Measurements from ENCODE around the gene CCDC70.

Gene CCDC70

GRCh38 chr13:51831519-51831918 is 30.2 kb upstream of the CCDC70 start:
- DNase-seq: no peak

GRCh38 chr13:51832471-51833152 is 29.2 kb upstream of the CCDC70 start:
- DNase-seq: peak; percentile 55 to 61

DNA sequence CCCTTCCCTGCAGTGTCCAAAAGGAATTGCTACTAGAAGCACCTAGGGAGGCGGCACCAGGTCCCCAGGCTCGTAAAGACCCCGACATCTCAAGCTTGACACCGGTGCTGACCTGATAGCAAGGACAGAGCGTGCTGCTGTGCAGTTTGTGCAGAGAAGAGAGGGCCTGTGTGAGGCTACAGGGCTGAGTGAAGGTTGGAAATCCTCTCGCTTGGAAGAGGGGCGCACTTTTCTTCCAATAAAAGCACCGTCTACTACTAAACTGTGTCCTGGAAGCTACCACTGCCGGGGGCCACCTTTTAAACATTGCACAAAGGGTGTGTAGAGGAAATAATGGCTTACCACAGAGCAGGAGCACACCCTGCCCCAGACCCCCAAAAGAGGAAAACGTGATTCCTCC is 27.8 kb upstream of the CCDC70 start:
- DNase-seq: no peak

DNA sequence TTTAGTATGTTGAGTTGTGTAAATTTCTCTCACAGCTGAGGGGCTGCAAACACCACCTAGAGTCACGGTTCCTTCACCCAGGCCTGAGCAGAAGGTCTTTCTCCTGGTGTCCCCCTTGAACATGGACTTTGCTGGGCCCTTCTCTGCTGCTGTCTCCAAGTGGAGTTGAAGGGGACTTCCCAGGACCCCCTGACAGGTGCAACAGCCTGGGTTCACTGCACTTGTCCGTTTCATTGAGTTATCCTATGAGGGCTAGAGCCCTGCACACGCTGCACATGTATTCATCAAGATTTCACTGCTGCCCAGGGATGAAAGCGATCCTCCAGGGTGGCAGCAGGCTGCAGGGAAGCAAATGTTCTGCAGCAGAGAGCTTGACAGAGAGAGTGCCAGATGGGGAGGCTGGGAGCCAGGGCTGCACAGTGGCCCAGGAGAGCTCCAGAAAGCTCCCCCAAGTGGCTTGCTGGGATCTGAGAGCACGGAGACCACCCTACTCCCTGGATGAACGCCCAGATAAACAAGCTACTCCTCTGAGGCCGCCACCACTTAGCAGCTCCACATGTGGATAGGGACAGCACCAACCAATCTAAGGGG is 27.1 kb upstream of the CCDC70 start:
- no peak for DNase-seq

DNA sequence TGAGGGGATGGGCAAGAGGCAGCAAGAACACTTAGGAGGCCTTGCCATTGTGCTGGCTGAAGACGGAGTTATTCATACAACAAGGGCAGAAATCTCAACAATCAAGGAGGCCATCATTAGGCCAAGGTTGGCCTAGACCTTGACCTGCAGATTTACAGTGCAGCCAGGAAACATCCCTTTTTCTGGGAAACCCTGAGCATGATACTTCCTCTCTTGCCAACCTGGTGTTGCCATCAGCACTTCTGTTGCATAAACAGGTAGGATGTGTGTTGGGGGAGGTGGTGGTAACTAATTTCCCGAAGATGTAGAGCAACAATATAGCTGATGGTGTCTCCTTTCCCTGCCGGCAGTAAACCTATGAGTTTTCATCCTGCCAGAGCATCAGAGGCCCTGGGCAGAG is 24.8 kb upstream of the CCDC70 start:
- DNase-seq: no peak

DNA sequence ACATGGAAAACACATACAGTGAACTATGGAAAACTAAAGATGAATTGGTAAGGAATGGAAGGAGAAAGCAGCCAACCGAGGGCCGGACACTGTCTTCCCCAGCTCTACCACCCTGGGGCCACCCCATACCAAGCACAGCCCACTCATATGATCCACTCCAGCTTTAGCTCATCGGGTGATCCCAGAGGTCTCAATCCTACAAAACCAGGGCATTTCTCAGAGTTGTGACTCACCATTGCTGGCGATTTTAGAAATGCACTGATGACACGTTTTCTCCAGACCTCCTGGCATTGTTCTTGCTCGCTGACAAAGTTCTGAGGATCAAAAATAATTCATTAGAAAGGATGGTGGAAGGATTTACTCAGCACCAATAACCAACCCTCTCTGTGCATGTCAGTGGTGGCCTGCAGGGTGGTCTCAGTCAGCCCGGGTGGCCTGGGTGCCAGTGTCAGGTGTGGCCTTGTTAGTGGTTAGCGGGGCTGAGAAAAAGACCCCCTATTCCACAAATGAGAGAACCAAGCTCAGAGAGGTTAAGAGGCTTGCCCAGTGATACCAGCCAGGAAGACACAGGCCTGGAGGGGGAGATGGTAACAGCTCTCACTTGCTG is 23.4 kb upstream of the CCDC70 start:
- no peak for DNase-seq

DNA sequence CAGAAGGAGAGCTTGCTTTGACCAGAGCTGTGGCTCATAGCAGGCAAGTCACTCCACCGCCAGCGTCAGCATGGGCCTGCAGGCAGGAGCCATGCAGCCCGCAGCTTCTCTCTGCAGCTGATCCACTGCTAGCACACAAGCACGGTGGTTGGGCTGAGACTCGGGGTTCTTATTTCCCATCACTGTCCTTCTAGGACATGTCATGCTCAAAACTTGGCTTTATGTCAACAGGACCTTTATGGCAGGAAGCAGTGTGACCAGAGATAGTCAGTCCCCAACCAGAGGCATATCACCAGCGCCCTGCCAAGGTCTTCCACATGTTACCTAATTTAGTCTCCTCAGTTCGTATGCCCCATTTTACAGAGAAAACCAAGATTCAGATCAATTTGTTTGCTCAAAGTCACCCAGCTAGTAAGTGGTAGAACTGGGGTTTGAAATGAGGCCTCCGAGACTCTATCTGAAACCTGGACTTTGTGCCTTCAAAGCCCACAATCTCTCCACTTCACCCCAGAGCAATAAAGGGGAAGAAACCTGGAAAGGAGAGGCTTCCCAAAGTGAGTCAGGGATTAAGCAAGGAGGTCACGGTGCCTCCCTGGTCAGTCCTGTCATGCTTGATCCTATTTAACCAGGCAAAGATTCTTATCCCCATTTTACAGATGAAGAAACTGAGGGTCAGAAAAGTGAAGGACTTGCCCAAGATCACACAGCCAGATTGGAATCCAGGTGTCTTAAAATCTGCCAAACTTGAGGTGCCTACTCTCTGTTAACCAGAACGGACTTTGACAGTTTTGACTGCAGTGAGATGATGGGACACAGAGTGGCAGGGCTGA is 21.8 kb upstream of the CCDC70 start:
- DNase-seq: no peak

GRCh38 chr13:51840917-51841316 is 20.9 kb upstream of the CCDC70 start:
- no peak for DNase-seq

DNA sequence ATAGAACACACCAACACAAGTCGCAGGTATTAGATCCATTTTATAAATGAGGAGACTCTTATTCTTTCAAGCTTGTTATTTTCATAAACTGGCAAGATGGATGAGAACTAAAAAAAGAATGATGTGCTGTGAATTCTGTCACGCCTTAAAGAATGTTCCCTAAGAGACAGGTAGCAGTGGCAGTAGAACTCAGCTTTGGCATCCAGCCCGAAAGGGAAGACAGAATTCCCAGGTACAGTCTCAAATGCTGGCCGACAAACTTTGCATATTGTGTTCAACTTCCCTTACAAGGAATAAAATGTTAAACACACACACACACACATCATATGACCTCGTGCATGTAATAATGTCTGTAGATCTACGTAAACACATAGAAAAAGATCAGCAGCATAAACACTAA is 20.0 kb upstream of the CCDC70 start:
- DNase-seq: no peak

- no peak for DNase-seq
Observed at GRCh38 chr13:51843529-51843928, 18.2 kb upstream of the CCDC70 start.

GRCh38 chr13:51844862-51845573 is 16.8 kb upstream of the CCDC70 start, which contains the start of gene TMEM272:
Gene TMEM272 (minus strand): TSS chr13:51845177. CDS start chr13:51838530, 6,647 bp downstream.
- peak; percentile 35 to 56 for DNase-seq

DNA sequence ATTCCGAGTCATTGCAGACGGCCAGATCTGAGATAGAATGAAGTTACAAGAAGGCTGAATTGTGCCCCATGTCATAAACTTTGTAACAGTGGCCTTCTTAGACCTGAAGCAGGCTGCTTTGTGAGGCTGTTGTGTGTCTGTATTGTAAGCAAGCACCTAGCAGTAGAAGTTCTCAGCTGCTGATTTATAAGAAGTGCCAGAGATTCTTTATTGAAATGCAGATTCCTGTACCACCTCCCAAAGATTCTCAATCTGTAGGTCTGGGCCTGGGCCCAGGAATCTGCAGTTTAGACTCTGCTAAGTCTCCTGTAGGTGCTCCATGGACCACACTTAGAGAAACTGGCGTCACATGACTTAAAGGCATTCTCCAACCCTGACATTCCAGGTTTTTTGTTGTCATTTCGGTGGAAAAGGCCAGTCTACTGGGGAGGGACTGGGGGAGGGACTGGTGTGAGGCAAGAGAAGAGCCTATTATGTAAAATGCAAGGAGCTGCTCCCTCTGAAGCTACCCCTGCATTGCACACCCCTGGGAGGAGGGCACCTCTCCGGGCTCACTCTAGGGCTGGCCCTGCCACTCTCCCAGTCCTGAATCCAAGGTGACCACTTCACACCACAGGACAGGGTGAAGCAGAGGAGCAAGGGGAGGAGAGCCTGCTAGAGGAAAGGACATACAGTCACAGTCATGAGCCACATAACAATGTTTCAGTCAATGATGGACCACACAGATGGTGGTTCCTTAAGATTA is 16.0 kb upstream of the CCDC70 start:
- DNase-seq: no peak

- no peak for DNase-seq
Observed at GRCh38 chr13:51846756-51847155, 15.0 kb upstream of the CCDC70 start.

- no peak for DNase-seq
Observed at GRCh38 chr13:51848674-51849073, 13.1 kb upstream of the CCDC70 start.

DNA sequence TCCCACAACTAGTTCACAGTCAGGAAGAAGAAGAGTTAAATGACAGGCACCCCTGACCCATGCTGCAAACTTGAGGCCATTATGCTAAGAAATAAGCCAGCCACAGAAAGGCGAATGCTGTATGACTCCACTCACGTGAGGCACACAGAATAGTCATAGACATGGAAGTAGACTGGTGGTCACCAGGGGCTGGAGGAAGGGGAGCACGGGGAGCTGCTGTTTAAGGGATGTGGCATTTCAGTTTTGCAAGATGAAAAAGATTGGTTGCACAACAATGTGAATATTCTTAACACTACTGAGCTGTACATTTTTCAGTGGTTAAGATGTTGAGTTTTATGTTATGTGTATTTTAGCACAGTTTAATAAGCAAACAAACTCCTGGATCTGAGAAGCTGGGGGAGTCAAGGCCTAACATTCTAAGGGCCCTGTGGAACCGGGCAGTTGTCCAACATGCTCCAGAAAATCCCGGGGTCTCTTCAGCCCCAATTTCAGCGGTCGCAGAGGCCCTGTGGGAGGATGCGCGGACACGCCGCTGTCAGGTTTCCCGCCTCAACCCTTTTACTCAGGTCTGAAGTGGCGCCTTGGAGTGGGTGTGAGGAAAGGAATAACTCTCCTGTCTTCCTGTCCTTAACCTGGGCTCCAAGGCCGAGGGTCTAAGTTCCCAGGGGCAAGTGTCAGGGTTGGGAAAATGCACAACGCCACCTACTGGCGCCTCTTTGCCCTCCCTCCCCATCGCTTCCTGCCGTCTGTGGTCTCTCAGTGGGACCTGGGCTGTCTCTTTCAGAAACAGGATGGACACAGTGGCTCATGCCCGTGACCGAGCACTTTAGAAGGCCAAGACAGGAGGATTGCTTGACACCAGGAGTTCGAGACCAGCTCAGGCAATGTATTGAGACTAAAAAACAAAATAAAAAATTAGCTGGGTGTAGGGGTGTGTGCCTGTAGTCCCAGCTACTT is 12.3 kb upstream of the CCDC70 start:
- peak in 1 of 2 donors; percentile 24 for DNase-seq

DNA sequence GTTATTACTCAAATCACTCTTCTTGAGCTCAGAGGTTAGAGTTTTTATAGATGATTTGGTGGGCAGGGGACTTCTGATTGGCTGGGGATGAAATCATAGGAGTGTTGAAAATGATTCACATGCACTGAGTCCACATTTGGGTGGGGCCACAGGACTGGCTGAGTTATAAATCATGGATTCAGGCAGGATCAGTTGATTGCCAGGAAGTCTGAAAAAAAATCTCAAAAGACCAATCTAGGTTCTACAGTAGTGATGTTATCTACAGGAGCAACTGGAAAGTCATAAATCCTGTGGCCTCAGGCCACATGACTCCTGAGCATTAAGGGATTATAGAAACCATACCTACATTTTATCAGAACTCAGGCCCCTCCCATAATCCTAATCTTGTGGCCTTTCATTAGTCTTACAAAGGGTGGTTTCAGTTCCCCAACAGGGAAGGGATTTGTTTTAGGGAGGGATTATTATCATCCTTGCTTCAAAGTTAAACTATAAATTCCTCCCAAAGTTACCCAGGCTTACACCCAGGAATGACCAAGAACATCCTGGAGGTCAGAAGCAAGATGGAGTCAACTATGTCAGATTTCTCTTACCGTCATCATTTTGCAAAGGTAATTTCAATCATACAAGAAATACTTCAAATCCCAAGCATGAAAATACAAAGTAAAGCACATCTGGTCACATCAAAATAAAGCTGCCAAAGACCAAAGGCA is 5.6 kb upstream of the CCDC70 start:
- no peak for DNase-seq

- DNase-seq: no peak
Observed at GRCh38 chr13:51856998-51857397, 4.8 kb upstream of the CCDC70 start.

DNA sequence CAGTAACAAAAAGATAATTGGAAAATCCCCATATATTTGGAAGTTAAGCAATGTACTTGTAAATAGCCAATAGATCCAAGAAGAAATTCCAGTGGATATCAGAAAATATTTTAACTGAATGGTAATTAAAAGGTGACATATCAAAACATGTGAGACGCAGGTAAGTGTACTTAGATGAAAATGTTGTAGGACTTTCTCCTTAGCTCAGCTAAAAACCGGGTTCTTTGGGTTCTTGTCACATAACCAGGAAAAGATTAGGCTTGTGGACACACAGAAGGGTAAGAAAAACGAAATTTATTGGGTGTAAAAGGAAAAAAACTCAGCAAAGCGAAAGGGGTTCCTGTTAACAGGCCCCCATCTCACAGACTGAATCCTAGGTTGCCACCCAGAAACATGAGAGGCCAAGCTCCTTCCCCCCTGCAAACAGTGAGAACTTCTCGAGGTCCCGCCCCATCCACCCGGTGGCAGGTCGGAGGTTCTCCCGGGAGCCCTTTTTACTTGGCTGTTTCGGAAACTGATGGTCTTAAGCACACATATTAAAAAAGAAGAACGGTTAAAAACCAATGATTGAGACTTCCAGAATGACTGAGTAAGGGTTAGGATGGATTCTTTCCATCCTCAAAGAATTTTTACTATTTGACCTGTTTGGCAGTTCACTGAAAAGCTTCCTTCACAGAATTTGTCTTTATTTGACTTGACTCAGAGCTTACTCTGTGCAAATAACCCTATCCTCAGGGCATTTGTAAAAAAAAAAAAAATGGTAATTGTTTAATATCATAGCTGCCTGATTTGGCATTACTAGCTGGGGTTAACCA is 3.1 kb upstream of the CCDC70 start:
- DNase-seq: no peak

DNA sequence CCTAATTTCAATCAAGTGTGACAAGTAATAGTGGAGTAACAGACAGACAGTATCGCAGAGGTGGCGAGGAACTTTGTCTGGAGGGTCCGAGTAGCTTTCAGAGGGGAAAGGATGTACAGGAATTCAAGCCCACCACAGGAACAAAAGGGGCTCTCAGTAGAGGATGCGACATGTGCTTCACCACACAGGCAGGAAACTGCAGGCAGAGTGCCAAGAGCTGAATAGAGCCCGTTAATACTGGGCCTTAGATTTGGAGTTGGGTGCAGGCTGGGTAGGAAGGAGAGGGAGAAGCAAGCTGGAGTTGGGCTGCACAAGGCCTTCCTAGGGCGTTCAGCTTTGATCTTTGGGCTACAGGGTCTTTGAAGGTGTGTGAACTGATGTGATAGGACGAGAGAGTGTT is 1.2 kb downstream of the CCDC70 start:
- no peak for DNase-seq

Measured in activated CD4-positive, alpha-beta T cell treated with anti-CD3 and anti-CD28 coated beads for 4 hours (primary cell).